SH-SY5Y (cell line): ENCODE results near the gene TMEM145.

Experiments used
- GATA2 ChIP-seq: IDR thresholded peaks from 2 replicates; pipeline ENCODE4 v1.6.1; 2011; ENCODE audit warnings: mild to moderate bottlenecking, low read depth, low read length
- GATA3 ChIP-seq: IDR thresholded peaks from 2 replicates; pipeline ENCODE4 v1.6.1; 2011; ENCODE audit warnings: low read depth, mild to moderate bottlenecking, low read length, moderate library complexity

Gene TMEM145

DNA sequence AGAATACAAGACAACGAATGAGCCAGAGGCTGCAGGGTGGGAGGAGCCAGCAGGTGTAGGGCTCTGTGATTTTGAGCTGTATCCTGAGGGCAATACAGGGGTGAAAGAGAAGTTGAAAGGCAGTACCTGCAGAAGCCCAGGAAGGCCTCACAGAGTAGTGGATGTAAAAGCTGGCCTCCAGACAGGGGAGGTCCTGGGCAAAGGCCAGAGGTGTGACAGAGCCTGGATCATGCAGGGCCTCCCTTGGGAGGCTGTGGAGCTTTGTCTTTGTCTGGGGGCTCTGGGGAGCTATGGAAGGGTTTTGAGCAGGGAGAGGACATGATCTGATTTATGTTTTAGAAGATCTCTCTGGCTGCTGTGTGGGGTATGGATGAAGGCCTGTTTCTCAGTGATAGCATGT lies 15.0 kb downstream of the TMEM145 start:
- TF ChIP-seq GATA2: no peak
- TF ChIP-seq GATA3: no peak

DNA sequence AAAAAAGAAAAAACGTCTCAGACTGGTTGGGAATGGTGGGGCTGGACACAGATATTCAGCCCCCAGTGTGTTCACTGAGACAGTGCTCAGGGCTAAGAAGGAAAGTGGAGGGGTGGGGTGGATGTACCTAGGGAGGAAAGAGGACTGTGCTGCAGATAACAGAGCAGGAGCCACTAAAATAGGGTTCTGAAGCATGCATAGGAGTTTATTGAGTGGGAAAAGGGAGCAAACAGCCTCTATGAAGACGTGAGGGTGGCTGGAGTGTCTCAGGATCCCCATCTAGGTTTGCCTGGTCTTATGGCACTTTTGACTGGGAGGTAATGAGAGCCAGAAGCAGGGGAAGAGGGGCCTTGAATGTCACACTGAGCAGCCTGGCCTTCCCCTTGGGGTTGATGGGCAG lies 15.7 kb downstream of the TMEM145 start:
- no peak for TF ChIP-seq GATA2
- no peak for TF ChIP-seq GATA3

DNA sequence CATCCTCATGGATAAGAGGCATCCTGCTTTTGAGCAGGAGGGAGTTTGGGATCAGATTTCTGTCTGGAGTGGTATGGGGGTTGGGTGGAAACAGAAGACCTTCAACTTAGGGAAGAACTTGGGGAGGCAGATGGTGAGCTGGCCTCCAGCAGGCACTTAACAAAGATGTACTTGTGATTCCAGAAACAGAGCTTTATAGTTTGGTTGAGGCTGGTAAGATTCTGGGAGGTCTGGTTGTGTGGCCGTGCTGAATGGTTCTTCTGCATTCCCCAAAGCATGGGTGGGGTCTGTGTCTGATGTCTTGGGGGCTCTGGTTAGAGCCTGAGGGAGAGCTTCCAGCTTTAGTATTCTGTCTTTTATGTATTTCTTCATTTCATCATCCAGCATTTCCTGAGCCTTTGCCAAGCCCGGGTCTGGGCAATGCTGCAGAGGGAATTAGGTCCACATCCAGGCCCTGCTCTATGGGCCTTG lies 17.2 kb downstream of the TMEM145 start:
- TF ChIP-seq GATA2 (no peak), GATA3 (no peak)

DNA sequence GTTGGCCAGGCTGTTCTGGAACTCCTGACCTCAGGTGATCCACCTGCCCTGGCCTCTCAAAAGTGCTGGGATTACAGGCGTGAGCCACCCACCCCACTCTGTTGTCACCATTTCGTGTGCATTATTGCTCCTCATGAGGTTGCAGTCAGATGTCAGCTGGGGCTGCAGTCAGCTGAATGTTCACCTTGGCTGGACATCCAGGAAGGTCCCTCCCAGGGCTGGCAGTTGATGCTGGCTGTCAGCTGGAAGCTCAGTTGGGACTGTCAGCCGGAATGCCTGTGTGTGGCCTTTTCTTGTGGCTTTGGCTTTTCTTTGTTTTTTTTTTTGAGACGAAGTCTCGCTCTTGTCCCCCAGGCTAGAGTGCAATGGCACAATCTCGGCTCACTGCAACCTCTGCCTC lies 18.9 kb downstream of the TMEM145 start:
- TF ChIP-seq GATA2: no peak
- TF ChIP-seq GATA3: no peak

DNA sequence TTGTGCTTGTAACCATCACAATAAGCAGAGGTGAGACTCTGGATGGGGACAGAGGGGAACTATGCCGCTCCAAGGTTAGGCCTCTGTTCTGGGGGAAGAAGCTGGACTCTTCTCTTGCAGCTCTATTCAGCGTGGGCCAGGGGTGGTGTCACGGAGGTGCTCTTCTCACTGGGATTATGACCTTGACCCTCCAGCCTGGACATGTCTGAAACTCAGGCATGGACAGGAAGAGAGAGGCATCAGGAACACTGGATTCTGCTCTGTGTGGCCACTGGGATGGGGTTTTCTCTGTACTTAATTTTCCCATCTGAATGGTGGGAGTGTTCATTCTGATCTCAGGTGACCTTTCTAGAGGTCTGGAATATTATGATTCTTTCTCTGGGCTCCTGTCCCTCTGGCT lies 19.9 kb downstream of the TMEM145 start:
- TF ChIP-seq GATA3 (no peak), GATA2 (no peak)

DNA sequence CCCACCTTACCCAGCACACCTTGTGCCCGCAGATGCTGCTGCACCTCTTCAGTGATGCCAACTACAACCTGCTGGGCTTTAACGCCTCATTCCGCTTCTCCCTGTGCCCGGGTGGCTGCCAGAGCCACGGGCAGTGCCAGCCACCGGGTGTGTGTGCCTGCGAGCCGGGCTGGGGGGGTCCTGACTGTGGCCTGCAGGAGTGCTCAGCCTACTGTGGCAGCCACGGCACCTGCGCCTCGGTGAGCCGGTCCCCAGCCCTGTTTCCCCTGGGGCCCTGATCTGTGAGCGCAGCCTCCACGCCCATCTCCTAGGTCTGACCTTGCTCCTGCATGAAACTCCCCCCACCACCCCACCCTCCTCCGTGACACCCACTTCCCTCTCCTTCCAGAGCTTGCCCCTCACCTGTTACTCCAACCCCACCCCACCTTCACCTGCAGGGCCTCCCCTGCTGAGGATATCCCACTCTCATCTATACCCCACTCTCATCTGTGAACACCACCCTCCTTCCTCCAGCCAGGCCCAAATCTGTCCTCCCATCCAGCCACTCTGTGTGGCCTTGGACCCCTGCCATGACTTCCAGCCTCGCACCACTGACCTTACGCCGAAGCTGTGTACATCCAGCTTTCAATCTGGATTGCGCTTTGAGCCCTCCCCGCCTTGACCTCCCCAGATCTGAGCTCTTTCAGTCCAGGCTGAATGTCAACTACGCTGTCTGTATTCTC lies 21.0 kb downstream of the TMEM145 start:
- TF ChIP-seq GATA3: no peak
- no peak for TF ChIP-seq GATA2

DNA sequence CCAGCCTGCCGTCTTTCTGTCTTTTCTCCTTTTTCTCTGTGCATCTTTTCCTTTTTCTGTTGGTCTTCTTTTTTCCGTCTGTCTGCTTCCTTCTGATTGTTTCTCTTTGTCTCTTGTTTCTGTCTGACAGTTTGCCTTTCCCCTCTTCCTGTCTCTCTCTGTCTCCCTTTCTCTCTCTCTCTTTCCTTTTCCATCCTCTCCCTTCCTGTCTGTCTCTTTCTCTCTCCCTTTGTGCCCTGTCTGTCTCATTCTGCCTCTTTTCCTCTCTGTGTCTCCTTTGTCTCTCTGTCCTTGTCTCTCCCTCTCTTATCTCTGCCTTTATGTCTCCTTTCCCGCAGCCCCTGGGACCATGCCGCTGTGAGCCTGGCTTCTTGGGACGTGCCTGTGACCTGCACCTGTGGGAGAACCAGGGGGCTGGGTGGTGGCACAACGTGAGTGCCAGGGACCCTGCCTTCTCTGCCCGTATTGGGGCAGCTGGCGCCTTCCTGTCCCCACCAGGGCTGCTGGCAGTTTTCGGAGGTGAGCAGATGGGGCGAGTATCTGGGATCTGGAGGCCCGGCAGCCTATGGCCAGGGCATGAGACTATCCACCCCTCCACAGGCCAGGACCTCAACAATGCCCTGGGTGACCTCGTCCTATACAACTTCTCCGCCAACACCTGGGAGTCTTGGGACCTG lies 21.7 kb downstream of the TMEM145 start:
- TF ChIP-seq GATA3: no peak
- no peak for TF ChIP-seq GATA2

DNA sequence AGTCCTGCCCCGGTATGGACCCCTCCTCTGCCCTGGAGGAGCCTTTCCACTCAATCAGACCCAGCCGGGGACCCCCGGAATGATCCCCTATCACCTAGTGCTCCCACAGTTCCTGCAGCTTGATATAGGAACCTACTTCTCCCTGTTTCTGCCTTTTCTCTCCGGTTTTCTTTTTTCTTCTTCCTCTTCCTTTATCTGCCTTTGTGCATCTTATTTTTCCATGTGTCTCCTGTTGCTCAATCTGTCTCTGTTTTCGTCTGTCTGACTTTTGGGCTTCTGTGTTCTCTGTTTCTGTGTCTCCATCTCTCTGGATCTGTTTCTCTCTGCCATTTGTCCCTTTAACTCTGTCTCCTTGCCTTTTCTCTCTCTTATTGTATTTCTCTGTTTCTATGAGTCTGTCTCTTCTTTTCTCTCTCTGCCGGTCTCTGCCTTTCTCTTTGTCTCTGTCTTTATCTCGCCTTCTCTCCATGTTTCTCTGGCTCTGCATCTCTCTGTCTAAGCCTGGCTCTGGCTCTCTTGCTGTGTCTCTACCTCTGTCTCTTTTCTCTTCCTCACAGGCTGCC lies 22.3 kb downstream of the TMEM145 start:
- TF ChIP-seq GATA2 (no peak), GATA3 (no peak)

DNA sequence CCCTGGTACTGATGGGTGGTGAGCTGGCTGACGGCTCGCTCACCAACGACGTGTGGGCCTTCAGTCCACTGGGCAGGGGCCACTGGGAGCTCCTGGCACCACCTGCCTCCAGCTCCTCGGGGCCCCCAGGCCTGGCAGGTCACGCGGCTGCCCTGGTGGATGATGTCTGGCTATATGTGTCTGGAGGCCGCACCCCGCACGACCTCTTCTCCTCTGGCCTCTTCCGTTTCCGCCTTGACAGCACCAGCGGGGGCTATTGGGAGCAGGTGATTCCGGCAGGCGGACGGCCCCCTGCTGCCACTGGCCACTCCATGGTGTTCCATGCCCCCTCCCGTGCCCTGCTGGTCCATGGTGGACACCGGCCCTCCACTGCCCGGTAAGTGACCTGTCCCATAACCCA lies 22.9 kb downstream of the TMEM145 start:
- no peak for TF ChIP-seq GATA2

DNA sequence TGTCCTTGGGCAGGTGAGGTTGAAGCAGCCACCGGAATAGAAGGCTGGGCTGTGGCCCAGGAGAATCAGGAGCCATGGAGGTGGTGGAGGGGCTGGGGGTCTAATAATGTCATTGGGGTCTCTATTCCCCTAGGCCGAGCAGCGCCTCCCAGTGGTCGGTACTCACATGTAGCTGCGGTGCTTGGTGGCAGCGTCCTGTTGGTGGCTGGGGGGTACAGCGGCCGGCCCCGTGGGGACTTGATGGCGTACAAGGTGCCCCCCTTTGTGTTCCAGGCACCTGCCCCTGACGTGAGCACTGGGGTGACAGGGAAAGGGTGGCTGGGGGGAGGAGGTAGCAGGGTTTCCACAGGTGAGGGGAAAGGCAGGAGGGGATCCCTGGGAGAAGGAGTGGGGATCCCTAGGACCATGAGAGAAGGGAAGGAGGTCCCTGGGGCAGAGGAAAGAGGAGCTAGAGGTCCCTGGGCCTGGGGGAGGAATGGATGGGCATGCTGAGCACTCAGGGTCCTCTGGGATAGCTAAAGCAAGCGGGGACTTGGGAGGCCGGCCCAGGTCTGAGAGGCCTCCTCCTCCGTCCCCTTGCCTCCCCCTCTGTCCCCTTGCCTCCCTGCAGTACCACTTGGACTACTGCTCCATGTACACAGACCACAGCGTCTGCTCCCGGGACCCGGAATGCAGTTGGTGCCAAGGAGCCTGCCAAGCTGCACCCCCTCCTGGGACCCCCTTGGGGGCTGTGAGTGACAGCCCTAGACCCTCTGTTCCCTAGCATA lies 30.4 kb downstream of the TMEM145 start:
- TF ChIP-seq GATA2 (no peak), GATA3 (no peak)

DNA sequence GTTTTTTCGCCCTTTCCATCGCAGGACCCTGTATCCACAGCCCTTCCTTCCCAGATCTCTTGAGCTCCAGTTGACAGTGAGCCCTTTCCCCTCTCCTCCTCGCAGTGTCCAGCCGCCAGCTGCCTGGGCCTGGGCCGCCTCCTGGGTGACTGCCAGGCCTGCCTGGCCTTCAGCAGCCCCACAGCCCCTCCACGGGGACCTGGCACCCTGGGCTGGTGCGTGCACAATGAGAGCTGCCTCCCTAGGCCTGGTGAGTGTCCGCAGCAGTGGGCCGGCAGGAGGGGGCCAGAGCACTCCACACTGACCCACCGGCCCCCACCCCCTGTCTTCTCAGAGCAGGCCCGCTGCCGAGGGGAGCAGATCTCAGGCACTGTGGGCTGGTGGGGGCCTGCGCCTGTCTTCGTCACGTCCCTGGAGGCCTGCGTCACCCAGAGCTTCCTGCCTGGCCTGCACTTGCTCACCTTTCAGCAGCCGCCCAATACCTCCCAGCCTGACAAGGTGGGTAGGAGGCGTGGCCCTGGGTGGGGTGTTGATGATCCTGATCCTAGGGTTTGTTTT lies 31.3 kb downstream of the TMEM145 start:
- TF ChIP-seq GATA3: no peak
- no peak for TF ChIP-seq GATA2

DNA sequence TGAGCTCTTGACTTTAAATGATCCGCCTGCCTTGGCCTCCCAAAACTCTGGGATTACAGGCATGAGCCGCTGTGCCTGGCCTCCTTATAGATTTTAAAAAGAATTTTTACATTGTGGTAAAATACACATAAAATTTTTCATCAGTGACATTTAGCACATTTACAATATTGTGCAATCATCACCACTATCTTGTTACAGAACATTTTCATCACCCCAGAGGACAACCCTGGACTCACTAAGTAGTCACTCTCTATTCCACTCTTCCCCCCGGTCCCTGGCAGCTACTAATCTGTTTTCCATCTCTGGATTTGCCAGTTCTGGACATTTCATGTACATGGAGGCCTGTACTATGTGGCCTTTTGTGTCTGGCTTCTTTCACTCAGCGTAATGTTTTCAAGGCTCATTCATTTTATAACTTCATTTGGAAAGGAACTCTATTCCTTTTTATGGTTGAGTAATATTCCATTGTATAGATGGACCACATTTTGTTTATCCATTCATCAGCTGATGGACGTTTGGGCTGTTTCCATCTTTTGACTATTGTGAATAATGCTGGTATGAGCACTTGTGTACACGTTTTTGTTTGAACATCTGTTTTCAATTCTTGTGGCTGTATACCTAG lies 32.2 kb downstream of the TMEM145 start:
- TF ChIP-seq GATA2 (no peak), GATA3 (no peak)

DNA sequence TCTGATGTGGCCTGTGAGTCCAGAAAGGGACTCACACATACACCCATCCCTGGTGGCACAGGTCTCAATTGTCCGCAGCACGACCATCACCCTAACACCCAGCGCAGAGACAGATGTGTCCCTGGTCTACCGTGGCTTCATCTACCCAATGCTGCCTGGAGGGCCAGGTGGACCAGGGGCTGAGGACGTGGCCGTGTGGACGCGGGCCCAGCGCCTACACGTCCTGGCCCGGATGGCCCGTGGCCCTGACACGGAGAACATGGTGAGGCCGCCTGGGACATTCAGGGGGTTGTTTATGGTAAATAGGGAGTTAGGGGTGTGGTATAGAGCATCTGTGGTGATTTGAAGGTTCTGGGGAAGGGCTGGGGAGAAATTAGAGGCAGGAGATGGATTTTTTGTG lies 35.1 kb downstream of the TMEM145 start:
- TF ChIP-seq GATA3 (no peak), GATA2 (no peak)

DNA sequence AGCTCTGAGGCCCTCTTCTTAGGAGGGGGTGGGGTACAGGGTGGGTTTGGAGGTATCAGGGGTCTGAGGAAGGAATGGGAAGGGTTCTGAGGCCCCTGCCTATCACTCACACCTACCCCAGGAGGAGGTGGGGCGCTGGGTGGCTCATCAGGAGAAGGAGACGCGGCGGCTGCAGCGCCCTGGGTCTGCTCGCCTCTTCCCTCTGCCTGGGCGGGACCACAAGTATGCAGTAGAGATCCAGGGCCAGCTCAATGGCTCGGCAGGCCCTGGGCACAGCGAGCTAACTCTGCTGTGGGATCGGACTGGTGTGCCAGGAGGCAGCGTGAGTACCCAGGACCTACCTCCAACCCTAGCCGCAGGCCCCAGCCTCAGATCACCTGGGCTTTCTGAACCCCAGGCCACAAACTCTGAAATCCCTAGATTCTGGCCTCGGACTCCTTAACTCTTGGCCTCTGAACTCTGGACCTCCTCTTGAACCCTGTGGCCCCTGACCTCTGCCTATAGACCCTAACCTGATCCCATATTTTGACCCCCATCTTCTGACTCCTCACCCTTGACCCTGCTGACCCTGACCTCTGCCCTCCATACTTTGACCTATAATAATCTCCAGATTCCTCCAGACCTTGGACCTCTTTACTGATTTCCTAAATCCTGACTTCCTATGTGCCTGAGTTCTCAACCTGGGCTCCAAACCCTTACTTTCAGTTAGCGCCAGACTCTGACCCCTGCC lies 36.4 kb downstream of the TMEM145 start:
- no peak for TF ChIP-seq GATA2
- no peak for TF ChIP-seq GATA3
